PC-9 (cell line): ENCODE results near the gene TMEM198.

Experiments used
- CTCF ChIP-seq: fragments of 200-600 bp; sonication (generic); conservative IDR thresholded peaks from 2 replicates; pipeline ENCODE4 v1.6.1; 2017; ENCODE audit warnings: mixed run types, antibody characterized with exemption, mild to moderate bottlenecking, moderate library complexity
- EZH2 ChIP-seq: fragments of 200-600 bp; sonication (generic); IDR thresholded peaks from 2 replicates; pipeline ENCODE4 v1.8.0; 2017; ENCODE audit warnings: antibody characterized with exemption, low read depth

- TF ChIP-seq CTCF (no peak), EZH2 (no peak)
Observed at GRCh38 chr2:219560893-219561178, 17.0 kb downstream of the TMEM198 start.
